Tibial artery (tissue), 4 donors: Measurements from ENCODE around the gene WNT5B.

Experiments
- DNase-seq, 2 donors: peaks; one replicate each; pipeline ENCODE4 v3.0.0-alpha.2; 2019
- H3K27ac ChIP-seq, 2 donors: fragments of 200-600 bp; sonication (generic) in 1 of 2; 1 replicate in 1 of 2; 2 replicates in 1 of 2; pipeline ENCODE4 v1.5.1; 2018 to 2019; ENCODE audit warnings: mild to moderate bottlenecking in 1 of 2
- H3K27me3 ChIP-seq, 2 donors: fragments of 200-600 bp; sonication (generic) in 1 of 2; one replicate each; pipeline versions ENCODE4 v1.5.1 to v1.6.0; 2016 to 2019
- H3K36me3 ChIP-seq, 3 donors: fragments of 200-600 bp; sonication (generic) in 2 of 3; one replicate each; pipeline ENCODE4 v1.5.1; 2016 to 2019; ENCODE audit warnings: mild to moderate bottlenecking in 2 of 3
- H3K4me1 ChIP-seq, 4 donors: fragments of 200-600 bp; sonication (generic) in 2 of 4; 1 replicate in 3 of 4; 2 replicates in 1 of 4; pipeline ENCODE4 v1.5.1; 2016 to 2019
- H3K4me3 ChIP-seq, 2 donors: fragments of 200-600 bp; sonication (generic) in 1 of 2; 1 replicate in 1 of 2; 2 replicates in 1 of 2; pipeline ENCODE4 v1.5.1; 2018 to 2019; ENCODE audit warnings: mild to moderate bottlenecking in 2 of 2
- H3K9me3 ChIP-seq, 3 donors: fragments of 200-600 bp; sonication (generic) in 1 of 3; one replicate each; pipeline ENCODE4 v1.5.1; 2016 to 2019
- CTCF ChIP-seq, 2 experiments: fragments of 200-600 bp in 1 of 2; fragments of 450-650 bp in 1 of 2; IDR thresholded peaks; one replicate each; pipeline ENCODE4 v1.5.1; 2017 to 2019; ENCODE audit warnings: antibody characterized with exemption in 2 of 2, mild to moderate bottlenecking in 1 of 2, moderate library complexity in 1 of 2
- intact Hi-C: fragments of 100-400 bp; cut with DNase I; formaldehyde crosslinking; loops from one replicate; pipeline ENCODE4 v1.15.0; 2023; ENCODE audit warnings: low total_unique reads

The WNT5B gene

DNA sequence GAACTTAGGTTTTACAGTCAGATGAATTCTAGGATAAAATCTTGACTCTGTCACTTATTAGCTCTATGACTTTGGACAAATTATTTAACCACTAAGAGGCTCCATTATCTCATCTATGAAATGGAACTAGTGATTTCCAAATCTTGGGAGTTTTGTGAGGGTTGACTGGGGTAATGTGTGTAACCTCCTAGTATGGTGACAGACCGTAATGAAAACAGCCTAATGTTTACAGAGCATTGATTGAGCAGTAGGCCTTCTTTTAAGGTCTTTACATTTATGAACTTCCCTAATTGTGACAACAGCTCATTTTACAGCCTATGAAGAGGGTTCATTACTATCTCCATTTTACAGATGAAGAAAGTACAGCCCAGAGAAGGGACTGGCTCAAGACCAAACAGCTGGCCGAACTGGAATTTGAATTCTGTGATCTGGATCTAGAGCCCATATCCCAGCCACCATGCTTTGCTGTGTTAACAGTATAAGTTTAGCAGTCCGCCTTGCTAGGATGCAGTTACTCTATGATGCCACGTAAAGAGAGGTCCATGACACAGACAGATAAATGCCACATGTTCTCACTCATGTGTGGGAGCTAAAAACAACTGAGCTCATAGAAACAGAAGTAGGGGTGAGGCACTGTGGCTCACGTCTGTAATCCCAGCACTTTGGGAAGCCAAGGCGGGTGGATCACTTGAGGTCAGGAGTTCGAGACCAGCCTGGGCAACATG, 25.6 kb upstream of the WNT5B start:
- intact Hi-C loops: no loop called here
- Histone ChIP-seq H3K36me3 (no peaks in the 10 kb centered on the region), H3K9me3 (no peaks in the 10 kb centered on the region), H3K27me3 (no peaks in the 10 kb centered on the region), H3K27ac (no peak overlapping the region), H3K4me3 (no peak overlapping the region), H3K4me1 (peaks cover 0 to 16% (median 13%) of the 10 kb centered on the region in 4 donors)
- TF ChIP-seq CTCF (IDR thresholded peaks at IDR 0.05): no peak
- no peak for DNase-seq

DNA sequence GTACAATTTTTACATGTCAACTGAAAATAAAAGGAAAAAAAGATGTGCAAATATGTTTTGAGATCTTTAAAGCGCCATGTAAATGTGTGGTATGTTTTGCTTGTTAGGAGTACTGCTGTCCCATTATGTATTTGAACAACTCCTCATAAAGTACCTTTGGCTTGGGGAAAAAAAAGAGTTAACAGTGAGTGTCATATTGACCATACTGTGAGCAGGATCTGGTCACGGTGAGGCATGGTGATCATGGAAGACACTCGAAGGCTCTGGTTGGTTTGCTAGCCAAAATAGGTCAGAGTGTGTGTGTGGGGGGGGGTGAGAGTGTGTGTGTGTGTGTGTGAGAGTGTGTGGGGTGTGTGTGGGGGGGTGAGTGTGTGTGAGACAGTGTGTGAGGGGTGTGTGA, 24.6 kb upstream of the WNT5B start:
- no peaks in the 10 kb centered on the region for H3K27me3 ChIP-seq
- no peak overlapping the region for H3K27ac ChIP-seq
- no peak for DNase-seq
- no peak for TF ChIP-seq CTCF (IDR thresholded peaks at IDR 0.05)
- no peaks in the 10 kb centered on the region for H3K36me3 ChIP-seq
- intact Hi-C loops: no loop called here
- H3K4me3 ChIP-seq: no peak overlapping the region
- H3K4me1 ChIP-seq: peaks cover 0 to 16% (median 13%) of the 10 kb centered on the region in 4 donors
- no peaks in the 10 kb centered on the region for H3K9me3 ChIP-seq

DNA sequence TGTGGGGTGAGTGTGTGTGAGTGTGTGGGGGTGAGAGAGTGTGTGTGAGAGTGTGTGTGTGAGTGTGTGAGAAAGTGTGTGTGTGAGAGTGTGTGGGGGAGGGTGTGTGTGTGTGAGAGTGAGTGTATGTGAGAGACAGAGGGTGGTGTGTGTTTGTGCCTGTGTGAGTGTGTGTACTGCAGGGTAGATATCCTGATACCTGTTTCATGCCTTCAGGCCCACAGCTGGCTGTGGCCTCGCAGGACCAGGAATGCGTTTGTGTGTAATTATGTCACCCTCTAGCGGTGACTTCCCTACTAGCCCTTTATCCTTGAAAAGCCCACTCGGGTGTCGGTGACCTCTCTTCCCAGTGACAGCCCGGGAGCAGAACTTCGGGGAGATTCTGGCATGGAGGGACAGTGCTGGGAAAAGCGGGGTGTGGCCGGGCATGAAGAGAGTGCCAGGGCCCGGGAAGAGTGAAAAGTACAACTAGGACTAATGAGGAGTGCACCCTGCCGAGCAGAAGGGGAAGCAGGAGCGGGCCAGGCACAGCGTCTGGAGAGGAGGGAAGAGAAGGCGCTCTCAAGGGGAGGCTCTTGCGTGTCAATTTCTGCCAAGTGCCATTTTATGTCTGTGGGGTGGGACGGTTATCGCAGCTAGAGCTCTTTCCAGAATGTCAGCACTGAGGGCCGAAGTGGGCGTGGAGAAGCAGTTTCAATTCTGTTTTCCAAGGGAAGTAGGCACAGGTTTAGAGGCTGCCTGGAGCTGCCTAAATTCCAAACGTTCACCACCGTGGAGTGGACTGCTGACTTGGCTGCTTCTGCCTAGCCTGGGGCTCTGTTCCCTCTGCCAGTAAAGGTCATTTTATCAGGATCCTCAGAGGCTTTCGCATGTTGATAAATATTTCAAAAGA, 23.7 kb upstream of the WNT5B start:
- peak overlapping the region; percentile 47 to 56 for H3K4me3 ChIP-seq
- no peaks in the 10 kb centered on the region for H3K9me3 ChIP-seq
- peak; percentile 71 to 87 for DNase-seq
- peak overlapping the region; percentile 80 to 81 for H3K27ac ChIP-seq
- no peaks in the 10 kb centered on the region for H3K27me3 ChIP-seq
- H3K36me3 ChIP-seq: no peaks in the 10 kb centered on the region
- peaks cover 0 to 16% (median 13%) of the 10 kb centered on the region in 4 donors for H3K4me1 ChIP-seq
- intact Hi-C loops: no loop called here
- TF ChIP-seq CTCF (IDR thresholded peaks at IDR 0.05): peak; percentile 73 to 75

DNA sequence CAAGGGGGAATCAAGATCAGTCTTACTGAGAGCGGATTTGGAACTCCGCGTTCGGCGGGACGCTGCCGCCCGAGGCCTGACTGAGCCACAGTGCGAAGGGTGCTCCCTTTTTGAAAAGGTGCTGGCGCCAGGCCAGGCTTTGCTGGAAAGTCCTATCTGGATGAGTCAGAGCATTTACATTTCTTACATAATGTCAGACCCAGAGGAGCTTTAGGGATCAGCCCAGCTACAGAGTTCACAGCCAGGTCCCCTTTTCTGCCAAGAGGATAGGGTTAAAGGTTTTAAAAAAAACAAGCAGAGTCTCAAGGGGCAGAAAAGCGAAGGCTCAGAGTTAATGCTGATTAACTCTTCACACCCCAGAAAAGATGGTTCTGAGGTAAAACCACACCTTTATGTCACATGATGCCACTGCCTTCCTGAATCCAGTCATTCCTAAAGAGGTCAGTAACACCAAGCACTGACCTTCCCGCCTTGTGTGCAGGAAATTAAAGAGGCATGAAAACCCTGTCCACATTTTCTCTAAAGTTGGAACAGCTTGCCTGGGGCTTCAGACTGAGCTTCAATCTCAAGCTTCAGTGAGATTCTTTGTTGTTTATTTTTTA, 22.9 kb upstream of the WNT5B start:
- H3K36me3 ChIP-seq: no peaks in the 10 kb centered on the region
- peaks cover 0 to 16% (median 13%) of the 10 kb centered on the region in 4 donors for H3K4me1 ChIP-seq
- H3K27me3 ChIP-seq: no peaks in the 10 kb centered on the region
- peak; percentile 92 to 96 for DNase-seq
- intact Hi-C loops: no loop called here
- peak overlapping the region; percentile 80 to 81 for H3K27ac ChIP-seq
- H3K9me3 ChIP-seq: no peaks in the 10 kb centered on the region
- TF ChIP-seq CTCF (IDR thresholded peaks at IDR 0.05): no peak
- H3K4me3 ChIP-seq: peak overlapping the region; percentile 47 to 56

- H3K9me3 ChIP-seq: no peaks in the 10 kb centered on the region
- H3K4me3 ChIP-seq: no peak overlapping the region
- intact Hi-C loops: no loop called here
- no peak for DNase-seq
- no peak overlapping the region for H3K27ac ChIP-seq
- TF ChIP-seq CTCF (IDR thresholded peaks at IDR 0.05): no peak
- no peaks in the 10 kb centered on the region for H3K27me3 ChIP-seq
- peaks cover 0 to 23% (median 17%) of the 10 kb centered on the region in 4 donors for H3K4me1 ChIP-seq
- H3K36me3 ChIP-seq: no peaks in the 10 kb centered on the region
Observed at GRCh38 chr12:1607940-1608712, 20.9 kb upstream of the WNT5B start.
